Stimulated activated CD4-positive, alpha-beta T cell treated with anti-CD3 and anti-CD28 coated beads, Interleukin-4, amount 100 ng/mL, for 48 hours (primary cell): Measurements from ENCODE around the gene RAX2.

Source experiments
- DNase-seq, 2 donors: peaks; one replicate each; pipeline ENCODE4 v3.0.0-alpha.2; 2020; ENCODE audit warnings: low read depth in 2 of 2

RAX2 gene

DNA sequence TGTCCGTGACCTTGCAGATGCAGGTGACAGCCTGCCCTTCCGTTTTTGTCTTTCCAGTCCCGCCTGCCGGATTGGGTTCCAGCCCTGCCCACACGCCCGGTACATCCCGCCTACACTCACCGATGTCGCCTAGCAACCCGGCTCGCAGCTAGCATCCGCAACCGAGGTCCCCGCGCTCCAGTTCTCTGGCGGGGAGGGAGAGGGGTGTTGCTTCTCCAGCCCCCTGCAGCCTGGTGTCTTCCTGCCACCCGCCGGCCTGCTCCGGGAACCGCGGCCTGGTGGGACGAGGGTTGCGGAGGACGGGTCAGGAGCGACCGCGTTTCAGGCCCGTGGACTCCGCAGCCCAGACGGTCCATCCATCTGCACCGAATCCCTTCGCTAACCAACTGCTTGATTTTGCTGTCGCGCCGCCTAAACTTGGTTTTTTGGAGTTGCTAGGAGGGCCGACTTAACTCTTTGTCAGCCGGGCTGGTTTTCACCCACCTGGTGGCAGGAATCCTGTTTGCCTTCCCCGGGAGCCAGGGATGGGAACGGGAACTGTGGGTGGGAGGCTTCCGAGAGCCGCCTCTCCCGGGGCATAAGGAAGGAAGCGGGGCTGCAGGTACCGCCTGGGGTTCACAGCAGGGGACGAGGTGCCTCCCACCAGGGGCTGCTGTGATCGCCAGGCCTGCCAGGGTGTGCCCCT, 29.5 kb upstream of the RAX2 start:
- DNase-seq: peak; percentile 43

GRCh38 chr19:3800996-3801395, 29.0 kb upstream of the RAX2 start:
- DNase-seq: no peak

DNA sequence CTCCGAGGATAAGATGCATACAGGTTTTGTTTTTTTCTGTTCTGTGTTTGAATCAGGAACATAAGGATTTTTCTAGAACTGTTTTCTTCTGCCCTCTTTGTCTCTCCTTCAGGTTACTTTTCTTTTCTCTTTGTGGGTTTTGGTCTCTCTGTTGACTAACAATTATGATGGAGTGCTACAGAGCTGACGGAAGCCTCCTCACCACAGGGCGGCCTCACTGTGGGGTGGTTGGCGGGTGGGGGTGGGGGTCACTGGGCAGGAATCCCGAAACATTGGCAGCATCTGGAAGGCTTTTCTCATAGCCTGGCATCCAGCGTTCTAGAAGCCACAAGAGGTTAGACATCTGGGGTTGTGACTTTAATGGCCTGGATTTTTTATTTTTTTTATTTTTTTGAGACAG, 26.1 kb upstream of the RAX2 start:
- DNase-seq: no peak

GRCh38 chr19:3796358-3796757, 24.3 kb upstream of the RAX2 start:
- DNase-seq: no peak

- DNase-seq: no peak
These were observed 21.8 kb upstream of the RAX2 start for GRCh38 chr19:3793799-3794198.

GRCh38 chr19:3792114-3792513, 20.1 kb upstream of the RAX2 start:
- DNase-seq: no peak

GRCh38 chr19:3790941-3791340, 18.9 kb upstream of the RAX2 start:
- no peak for DNase-seq

GRCh38 chr19:3790209-3790734, 18.2 kb upstream of the RAX2 start:
- DNase-seq: no peak

GRCh38 chr19:3788996-3789778, 17.2 kb upstream of the RAX2 start:
- DNase-seq: no peak

DNA sequence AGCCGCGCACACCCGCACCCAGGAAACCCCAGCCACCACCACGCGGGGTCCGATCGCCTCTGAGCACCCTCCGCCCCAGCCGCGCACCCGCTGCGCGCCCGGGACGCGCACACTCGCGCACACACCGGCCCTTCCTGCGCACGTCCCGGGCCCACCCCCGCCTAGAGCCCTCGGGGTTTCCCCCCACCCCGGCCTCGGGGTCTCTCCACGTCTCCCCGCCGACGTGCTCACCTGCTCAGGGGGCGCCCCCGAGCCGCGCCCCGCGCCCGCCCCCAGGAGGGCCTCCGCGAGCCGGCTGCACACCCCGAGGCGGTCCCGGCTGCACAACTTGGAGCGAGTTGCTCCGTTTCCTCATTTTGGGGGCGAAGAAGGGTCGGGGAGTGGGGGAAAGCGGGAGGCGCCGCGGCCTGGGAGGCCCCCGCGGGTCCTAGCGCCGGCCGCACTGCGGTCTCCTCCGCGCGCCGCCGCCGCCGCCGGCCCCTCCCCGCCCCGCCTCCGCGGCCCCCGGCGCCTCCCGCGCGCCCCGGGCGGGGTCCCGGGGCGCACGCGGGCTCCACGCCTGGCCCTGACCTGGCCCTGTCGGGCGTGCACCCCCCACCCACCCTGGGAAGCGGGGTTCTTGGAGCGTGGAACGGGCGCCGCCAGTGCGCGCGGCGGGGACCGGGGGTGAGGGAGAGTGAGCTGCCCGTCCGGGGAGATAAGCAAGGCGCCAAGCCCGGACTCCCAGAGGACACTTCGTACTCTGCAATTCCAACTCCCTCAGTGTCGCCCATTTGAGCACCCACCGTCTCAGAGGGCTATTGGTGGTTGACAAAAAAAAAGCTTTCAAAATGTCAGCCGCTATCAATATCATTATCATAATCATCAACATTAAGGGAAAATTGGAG, 14.2 kb upstream of the RAX2 start, which contains the start of gene MATK:
TSS of gene MATK (minus strand) at position 444 of the 887 bp plus-strand sequence. CDS start 1,246 bp downstream, outside the sequence.
- peak in 1 of 2 donors; percentile 19 for DNase-seq

DNA sequence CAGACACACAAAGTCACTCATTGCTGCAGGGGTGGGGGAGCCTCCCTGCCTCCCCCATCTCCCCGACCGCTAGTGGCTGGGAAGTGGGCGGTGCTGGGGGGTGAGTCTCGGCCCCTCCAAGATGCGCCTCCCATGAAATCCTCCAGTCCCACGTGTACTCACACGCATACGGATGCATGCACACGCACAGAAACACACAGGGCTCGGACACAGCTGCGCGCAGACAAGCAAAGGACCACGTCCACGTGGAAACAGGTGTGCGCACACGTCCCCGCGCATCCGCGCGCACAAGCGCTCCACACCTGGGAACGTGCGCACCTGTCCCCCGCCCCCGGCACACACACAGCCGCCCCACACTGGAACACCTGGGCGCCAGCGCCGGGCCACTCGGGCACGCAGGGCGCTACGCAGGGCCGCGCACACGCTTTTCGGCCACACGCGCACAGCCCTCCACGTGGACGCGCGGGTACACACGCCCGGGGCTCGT, 13.5 kb upstream of the RAX2 start:
- peak in 1 of 2 donors; percentile 11 for DNase-seq

DNA sequence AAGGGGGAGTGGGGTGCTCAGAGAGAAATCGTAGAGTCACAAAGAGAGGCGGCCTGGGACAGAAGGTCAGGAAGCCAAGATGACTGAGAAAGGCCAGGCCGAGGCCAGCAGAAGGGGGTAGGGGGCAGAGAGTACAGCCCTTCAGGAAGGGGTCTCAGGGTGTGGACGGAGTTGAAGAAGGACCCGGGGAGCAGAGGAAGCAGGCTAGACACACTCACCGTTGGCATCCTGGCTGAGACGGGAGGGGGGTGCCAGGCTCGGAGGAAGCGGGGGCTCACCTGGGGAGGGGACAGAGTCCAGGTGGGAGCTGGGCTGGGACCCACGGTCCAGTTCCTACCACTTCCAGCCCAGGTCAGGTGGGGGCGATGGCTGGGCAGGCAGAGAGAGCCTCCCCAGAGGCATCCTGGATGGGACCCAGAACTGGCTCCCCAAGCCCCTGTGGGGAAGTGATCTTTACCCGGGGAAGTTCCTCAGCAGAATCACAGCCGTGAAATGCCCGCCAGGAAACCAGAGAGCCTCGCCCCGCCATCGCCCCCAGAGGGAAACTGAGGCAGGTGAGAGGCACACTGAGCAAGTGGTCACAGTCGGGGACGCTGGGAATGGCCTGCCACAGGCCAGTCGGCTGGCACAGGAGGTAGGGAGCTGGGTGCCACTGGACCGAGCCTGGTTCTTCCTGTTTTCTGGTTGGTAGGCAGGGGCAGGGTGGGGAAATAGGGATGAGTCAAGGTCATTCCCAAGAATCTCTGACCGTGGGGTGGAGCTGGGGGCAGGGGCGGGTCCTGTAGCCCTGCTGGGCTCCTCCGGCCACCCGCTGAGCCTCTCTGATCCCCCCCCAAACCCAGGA, 12.8 kb upstream of the RAX2 start:
- no peak for DNase-seq

GRCh38 chr19:3783660-3784584, 11.9 kb upstream of the RAX2 start:
- peak in 1 of 2 donors; percentile 46 for DNase-seq

- no peak for DNase-seq
These were observed 10.9 kb upstream of the RAX2 start for GRCh38 chr19:3782903-3783302.

- DNase-seq: no peak
These were observed 10.3 kb upstream of the RAX2 start for GRCh38 chr19:3782330-3782729.

- DNase-seq: no peak
These were observed 9.6 kb upstream of the RAX2 start for GRCh38 chr19:3781603-3782002.

- DNase-seq: no peak
These were observed 8.8 kb upstream of the RAX2 start for GRCh38 chr19:3780786-3781304.

- DNase-seq: no peak
These were observed 7.1 kb upstream of the RAX2 start for GRCh38 chr19:3778899-3779723.
